ENCODE measurements around the gene ZHX3. TPM values are rescaled to one million over a fixed set of nuclear protein-coding genes. Genes with fewer than 3 reads are reported as not detected.
A peak's percentile ranks its signal among the peaks of the same experiment; 100 is the strongest.

Gene ZHX3
- total and polyA plus RNA-seq, 9 of the 15 experiments (the other 6 are each of a cell fraction or from before 2014, with no cell fraction given), result 0.80 to 14.6 (median 4.9) TPM

DNA sequence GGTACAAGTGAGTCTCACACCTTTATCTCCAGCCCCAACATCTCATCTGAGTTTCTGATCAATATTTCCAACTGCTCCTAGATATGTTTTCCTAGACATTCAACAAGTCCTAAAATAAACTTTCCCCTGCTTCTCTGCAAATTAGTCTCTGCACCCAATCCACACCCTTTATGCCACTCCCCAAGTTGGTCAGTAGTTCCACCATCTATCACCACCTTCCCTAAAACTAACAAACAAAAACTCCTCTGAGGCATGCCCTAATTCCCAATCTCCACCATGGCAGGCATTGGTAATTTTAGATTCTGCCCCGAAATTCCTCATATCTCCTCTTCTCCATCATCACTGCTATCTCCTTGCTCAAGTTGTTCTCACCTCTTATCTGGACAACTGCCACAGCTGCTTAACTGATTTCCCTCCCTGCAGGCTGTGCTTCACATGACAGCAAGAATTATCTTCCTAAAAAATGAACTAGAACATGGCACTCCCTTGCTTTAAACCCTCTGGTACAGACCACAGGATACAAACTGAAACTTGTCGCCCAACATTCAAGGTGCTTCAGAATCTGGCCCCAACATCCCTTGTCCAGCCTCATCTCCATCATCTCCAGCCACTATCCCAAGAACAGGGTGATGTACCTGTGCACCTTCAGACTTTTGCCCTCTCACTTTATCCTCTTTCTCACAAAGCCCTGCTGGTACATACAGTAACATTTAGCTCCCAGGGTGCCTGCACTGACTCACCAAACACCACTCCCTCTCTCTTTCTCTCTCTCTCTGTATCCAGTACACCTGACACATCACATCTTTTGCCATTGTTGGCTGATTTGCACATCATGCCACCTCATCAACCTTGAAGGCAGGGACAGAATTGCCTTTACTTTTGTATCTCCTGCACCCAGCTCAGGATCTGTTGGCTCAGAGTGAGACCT lies 55.5 kb downstream of the ZHX3 start (continued):
- TF ChIP-seq FOXP4 (CRISPR knock-in tag; IDR thresholded peaks at IDR 0.05; ENCODE audit: borderline replicate concordance), result no peak
- TF ChIP-seq ELF2 (CRISPR knock-in tag; IDR thresholded peaks at IDR 0.05), result no peak
- TF ChIP-seq SIN3A (IDR thresholded peaks at IDR 0.05; ENCODE audit: borderline replicate concordance in 2 of 2, control insufficient read depth in 1 of 2, low read depth in 2 of 2, low read length in 2 of 2), result no peak
- no peak for TF ChIP-seq RERE (CRISPR knock-in tag; IDR thresholded peaks at IDR 0.05; ENCODE audit: borderline replicate concordance)
- TF ChIP-seq, protein P1, sequence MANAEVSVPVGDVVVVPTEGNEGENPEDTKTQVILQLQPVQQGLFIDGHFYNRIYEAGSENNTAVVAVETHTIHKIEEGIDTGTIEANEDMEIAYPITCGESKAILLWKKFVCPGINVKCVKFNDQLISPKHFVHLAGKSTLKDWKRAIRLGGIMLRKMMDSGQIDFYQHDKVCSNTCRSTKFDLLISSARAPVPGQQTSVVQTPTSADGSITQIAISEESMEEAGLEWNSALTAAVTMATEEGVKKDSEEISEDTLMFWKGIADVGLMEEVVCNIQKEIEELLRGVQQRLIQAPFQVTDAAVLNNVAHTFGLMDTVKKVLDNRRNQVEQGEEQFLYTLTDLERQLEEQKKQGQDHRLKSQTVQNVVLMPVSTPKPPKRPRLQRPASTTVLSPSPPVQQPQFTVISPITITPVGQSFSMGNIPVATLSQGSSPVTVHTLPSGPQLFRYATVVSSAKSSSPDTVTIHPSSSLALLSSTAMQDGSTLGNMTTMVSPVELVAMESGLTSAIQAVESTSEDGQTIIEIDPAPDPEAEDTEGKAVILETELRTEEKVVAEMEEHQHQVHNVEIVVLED (CRISPR knock-in tag; IDR thresholded peaks at IDR 0.05), result peak; percentile 28; the same call in 1 of the 2 replicates
- TF ChIP-seq, protein P2, sequence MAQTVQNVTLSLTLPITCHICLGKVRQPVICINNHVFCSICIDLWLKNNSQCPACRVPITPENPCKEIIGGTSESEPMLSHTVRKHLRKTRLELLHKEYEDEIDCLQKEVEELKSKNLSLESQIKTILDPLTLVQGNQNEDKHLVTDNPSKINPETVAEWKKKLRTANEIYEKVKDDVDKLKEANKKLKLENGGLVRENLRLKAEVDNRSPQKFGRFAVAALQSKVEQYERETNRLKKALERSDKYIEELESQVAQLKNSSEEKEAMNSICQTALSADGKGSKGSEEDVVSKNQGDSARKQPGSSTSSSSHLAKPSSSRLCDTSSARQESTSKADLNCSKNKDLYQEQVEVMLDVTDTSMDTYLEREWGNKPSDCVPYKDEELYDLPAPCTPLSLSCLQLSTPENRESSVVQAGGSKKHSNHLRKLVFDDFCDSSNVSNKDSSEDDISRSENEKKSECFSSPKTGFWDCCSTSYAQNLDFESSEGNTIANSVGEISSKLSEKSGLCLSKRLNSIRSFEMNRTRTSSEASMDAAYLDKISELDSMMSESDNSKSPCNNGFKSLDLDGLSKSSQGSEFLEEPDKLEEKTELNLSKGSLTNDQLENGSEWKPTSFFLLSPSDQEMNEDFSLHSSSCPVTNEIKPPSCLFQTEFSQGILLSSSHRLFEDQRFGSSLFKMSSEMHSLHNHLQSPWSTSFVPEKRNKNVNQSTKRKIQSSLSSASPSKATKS (CRISPR knock-in tag; IDR thresholded peaks at IDR 0.05), result no peak
- TF ChIP-seq MCM7 (IDR thresholded peaks at IDR 0.05), result no peak
- no peak for TF ChIP-seq NFRKB (IDR thresholded peaks at IDR 0.05; ENCODE audit: low read depth)
- TF ChIP-seq, protein P3, sequence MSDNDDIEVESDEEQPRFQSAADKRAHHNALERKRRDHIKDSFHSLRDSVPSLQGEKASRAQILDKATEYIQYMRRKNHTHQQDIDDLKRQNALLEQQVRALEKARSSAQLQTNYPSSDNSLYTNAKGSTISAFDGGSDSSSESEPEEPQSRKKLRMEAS (CRISPR knock-in tag; IDR thresholded peaks at IDR 0.05), result no peak
- TF ChIP-seq, protein P4, sequence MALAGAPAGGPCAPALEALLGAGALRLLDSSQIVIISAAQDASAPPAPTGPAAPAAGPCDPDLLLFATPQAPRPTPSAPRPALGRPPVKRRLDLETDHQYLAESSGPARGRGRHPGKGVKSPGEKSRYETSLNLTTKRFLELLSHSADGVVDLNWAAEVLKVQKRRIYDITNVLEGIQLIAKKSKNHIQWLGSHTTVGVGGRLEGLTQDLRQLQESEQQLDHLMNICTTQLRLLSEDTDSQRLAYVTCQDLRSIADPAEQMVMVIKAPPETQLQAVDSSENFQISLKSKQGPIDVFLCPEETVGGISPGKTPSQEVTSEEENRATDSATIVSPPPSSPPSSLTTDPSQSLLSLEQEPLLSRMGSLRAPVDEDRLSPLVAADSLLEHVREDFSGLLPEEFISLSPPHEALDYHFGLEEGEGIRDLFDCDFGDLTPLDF (CRISPR knock-in tag; IDR thresholded peaks at IDR 0.05), result no peak
- TF ChIP-seq E2F3 (CRISPR knock-in tag; IDR thresholded peaks at IDR 0.05), result no peak
